NCI-H774 (cell line): ENCODE measurements around the gene ITPR2.
"Not testable (repeated sequence)": the region's sequence is repeated elsewhere in the genome, so short reads cannot be mapped to it uniquely, and the experiment has no call there.

Experiments
- DNase-seq: peaks from one replicate; lab custom pipeline; 2025; lab: John Stamatoyannopoulos, UW

The ITPR2 gene

DNA sequence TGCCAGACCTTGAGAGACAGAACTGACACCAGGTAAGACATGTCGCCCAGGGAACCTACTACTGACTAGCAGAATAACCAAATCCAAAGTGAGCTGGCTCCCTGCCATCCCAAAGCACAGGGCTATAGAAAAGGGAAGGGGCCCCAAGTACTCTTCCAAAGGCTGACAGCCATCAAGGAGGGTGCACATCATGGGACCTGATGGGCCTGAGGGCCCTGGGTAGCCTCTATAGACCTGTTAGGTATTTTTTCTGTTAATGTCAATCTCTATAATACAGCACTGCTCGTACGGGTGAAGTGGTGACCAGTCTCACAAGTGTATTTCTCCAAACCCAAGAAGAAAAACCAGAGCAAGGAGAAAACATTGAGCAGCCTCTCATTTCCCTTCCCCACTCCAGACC lies 171.6 kb downstream of the ITPR2 start:
- no peak for DNase-seq

GRCh38 chr12:26659930-26660329 lies 173.1 kb downstream of the ITPR2 start:
- DNase-seq, result no peak

GRCh38 chr12:26658991-26659390 lies 174.0 kb downstream of the ITPR2 start:
- DNase-seq, result no peak

GRCh38 chr12:26654623-26655022 lies 178.4 kb downstream of the ITPR2 start:
- no peak for DNase-seq

DNA sequence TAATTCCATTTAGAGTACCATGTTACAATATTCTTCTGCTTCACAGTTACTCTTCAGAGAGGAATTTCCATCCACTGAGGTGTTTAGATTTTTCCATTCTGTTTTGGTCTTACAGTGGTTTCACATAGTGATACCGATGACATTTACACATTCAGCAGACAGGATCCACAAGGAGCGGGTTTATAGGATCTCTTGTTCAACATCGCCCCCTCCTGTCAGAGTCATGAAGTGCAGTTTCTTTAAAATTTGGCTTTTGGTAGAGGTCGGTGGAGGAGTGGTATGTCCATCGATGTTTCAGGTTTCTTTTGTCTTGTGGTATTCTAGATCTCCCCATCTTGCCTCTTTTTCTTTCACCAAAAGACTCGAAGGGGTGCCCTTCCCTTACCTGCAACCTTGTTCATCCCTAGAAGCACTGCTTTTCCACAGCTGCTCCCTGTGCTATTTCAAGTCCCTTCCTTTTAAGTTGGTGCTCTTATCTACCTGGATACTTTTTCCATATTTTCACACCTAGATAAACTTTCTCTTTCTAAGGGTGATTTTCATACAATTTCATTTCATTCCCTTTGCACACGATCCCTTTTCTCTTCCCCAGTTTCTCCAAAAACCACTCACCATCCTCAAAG lies 181.3 kb downstream of the ITPR2 start:
- DNase-seq, result peak; percentile 78

- no peak for DNase-seq
These were observed 182.0 kb downstream of the ITPR2 start for GRCh38 chr12:26651036-26651435.

DNA sequence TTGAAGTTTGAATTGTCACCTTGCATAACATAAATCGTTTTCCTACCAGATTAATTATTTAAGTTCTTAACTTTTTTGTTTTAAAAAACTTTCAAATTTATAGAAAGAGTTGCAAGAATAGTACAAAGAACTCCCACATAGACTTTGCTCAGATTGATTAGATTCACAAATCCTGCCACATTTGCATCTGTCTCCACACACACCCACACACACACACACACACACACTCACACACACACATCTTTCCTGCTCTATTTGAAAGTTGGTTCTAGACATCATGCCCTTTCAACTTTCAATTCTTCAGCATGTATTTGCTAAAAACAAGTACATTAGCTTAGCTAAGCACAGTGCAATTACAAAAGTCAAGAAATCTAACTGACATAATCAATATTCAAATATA lies 184.0 kb downstream of the ITPR2 start:
- no peak for DNase-seq

DNA sequence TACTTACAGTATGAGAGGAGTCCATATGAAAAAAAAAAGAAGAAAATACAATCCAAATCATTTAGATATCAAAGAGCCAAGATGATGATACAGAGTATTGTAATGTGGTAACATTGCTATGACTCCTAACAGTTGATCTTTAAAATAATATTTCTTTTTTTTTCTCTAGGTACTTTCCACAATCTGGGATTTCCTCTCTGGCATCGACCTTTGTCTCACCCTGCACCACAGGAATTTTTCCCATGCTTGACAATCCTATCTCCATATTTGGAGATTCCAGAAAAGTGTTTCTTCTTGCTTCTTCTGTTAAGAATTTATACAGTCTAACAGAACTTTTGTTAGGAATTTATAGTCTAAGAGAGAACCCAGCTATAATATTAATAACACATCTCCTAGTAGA lies 184.4 kb downstream of the ITPR2 start:
- DNase-seq, result no peak

DNA sequence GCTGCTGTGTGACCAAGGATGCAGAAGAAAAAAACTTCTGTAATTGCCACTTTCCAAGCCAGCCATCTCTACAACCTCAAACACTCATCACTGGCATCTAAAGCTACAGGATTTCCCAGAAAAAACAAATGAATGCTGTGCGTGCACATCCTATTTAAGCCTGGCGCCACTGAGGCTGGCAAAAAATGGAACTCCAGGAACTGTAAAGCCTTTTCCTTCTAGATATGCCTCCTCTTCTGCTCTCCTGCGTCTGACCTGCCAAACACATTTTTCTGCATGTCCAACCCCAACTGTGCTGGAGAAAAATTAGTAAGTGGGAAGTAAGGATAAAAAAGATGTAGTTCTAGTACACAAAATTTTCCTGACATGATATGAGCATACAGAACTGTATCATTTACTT lies 184.9 kb downstream of the ITPR2 start:
- no peak for DNase-seq

DNA sequence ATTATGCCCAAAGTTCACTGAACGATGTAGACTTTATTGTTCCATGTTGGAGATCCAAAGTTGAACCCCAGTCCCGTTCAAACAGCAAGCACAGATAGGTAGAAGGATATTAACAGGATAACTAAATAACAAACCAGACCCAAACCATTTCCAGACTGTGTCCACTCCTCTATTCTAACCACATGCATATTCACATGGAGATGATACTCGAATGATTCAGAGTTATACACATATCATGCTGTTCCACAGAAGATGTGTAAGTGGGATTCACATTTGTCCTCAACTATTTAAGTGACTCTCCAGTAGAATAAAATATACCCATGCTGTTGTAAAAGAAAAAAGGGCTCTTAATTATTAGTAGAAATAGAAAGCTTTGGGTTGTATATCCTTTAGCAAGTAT lies 185.9 kb downstream of the ITPR2 start:
- DNase-seq, result no peak

DNA sequence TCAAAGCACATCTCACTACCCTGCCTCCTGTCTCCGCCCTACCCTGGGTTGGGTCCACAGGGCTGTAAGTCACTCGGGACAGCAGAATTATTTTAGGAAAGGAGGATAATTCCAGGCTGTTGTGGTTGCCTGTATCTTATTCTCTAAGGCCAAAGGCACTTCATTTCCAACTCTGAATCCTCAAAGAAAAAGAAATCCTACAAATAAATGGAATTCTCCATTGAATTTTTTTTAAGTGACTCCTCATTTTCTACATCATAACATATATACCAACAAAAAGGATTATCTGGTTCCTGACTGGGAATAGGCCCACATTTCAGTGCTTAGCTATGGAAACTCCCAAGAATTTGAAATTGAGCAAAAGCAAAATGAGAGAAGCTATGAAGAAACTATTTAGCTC lies 186.4 kb downstream of the ITPR2 start:
- no peak for DNase-seq

- DNase-seq, result not testable (repeated sequence)
These were observed 188.6 kb downstream of the ITPR2 start for GRCh38 chr12:26644376-26644775.

GRCh38 chr12:26643532-26644315 lies 189.3 kb downstream of the ITPR2 start:
- DNase-seq, result no peak

DNA sequence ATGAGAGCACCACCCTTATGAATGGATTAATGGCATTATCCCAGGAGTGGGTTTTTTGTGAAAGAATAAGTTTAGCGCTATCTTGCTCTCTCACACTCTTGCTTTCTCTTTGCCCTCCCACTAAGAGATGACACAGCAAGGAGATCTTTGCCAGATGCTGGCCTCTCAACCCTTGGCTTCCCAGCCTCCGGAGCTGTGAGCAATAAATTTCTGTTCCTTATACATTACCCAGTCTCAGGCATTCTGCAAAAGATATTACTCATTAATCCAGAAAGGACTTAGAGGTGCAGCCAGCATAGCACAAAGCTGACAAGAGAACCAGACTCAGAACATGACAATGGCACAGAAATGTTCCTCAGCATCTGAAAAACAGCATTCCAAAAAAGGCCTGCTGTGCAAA lies 190.6 kb downstream of the ITPR2 start:
- DNase-seq, result no peak

DNA sequence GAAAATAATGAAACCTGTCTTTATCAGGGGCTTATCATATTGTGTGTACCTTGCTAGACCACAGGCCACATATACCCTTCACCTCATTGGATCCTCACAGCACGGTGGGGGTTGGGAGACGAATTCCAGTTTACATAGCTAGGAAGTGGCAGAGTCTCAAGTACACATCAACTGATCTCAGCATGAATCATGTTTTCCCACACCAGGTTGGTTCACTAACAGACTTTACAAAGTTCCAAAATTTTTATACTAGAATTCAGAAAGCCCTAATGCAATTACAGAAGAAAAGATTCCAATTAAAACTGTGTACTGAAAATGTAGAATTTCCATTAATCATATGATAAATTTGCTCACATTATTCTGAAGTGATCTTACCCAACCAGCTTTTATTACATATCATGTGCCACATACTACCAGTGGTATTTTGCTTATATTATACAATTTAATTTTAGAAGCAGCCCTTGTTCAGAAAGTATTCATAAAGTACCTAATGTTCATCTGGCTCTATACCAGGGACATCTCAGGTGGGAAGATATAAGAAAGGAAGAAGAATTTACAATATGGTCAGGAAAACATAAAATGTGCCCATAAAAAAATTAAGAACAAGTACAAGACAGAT lies 196.2 kb downstream of the ITPR2 start:
- no peak for DNase-seq

DNA sequence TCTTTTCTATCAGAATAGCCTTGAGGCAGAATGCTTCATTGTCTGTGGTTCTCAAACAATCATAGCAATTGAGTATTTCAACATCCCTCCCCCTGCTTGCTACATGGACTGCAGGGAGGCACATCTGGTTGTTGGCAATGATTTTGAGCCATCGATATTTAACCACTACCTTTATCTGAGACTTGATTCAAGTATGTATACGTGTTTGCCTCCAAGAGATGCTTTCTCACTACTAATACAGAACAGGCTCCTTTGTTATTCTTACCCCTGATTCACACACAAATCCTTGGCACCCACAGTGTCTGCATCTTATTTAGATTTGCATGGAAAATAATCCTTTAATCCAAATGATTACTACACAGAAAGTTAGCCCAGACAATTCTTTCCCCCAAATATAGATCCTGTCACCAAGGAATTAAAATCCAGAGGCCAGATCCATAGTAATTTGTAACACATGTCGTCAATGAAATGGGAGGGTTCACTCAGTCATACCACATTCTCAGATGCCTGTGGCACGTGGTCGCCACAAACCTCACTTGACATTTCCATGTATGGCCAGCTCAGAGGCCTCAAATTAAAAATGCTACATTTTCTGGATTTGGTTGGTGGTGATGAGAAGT lies 199.3 kb downstream of the ITPR2 start:
- DNase-seq, result no peak

- no peak for DNase-seq
These were observed 200.2 kb downstream of the ITPR2 start for GRCh38 chr12:26632756-26633155.

DNA sequence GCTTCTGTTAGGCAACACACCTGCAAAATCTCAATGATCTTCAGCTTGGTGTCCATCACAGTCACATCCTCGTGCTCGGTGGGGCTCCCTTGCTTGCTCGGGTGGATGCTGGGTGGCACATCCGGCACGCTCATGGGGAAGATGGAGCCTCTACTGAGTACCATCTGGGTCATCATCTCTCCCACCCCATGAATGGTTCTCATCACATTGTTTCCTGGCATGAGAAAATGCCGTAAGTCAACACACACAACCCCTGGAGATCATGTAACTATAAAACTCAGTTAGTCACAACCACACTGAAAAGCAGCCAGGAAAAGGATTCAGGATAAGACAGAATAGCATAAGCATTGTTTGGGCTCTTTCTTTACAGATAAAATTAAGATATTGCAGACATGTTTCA lies 201.1 kb downstream of the ITPR2 start:
- no peak for DNase-seq

DNA sequence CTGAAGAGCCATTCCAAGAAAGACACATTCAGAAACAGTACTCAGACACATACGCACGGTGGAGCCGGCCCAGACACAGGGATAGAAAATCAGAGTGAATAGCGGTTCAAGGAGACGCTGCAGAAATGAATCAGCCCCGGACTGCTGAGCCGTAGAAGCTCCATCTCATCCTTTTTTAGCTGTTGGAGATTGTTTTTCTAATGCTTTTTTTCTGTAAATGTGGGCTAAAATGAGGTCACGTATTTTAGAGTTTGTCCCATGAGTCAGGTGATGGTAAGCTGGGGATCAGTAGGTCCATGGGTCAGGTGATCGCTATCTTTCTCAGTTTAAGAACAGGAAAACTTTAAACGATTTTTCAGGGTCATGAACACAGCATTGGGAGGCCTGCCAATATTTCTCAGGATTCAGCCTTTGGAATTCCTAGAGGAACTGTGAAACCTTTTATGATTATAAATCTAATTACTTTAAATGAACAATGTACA lies 202.4 kb downstream of the ITPR2 start:
- DNase-seq, result no peak

DNA sequence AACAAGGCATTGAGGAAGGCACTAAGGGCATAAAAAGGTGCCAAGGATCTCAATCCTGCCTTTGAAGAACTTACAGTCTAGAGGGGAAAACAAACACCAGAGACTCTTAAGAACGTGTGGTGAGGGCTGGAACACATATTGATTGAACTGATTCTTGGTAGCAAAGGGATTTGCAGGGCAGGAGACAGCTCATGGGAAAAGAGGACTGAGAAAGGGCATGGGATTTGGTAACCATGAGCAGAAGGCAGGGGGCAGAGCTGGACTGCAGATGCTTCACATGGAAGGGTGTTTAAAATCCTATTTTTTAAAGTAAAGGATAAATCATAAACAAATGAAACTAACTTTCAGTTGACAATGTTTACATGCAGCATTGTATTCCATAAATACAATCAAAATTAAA lies 203.1 kb downstream of the ITPR2 start:
- no peak for DNase-seq

- DNase-seq, result no peak
These were observed 204.8 kb downstream of the ITPR2 start for GRCh38 chr12:26628234-26628633.

DNA sequence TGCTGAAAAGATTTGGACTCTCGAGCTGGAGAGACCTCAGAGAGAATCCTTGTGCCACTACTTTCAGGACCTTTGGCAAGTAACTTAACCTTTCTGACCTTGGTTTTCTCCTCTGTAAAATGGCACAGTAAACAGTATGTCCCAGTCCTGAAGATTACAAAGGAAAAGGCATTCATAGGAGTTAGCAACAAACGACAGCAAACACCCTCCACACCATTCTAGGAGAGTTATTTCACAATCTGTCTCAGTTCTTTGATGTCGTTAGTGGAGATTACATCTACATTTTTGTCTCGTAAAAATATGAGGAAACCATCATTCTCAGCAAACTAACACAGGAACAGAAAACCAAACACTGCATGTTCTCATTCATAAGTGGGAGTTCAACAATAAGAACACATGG lies 205.7 kb downstream of the ITPR2 start:
- DNase-seq, result no peak

DNA sequence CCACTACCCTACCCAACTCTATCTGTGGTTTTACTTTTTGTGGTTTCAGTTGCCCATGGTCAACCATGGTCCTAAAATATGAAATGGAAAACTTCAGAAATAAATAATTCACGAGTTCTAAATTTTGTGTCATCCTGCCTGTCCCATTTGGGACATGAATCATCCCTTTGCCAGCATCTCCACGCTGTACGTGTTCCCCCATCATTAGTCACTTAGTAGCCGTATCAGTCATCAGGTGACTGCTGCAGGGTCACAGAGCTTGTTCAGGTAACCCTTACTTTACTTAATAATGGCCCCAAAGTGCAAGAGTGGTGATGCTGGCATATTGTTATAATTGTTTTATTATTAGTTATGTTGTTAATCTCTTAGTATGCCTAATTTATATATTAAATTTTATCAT lies 209.9 kb downstream of the ITPR2 start:
- DNase-seq, result no peak
